Activated CD4-positive, alpha-beta T cell treated with anti-CD3 and anti-CD28 coated beads, Interleukin-2, amount 50 U/mL, for 16 hours (primary cell): ENCODE data around the gene MAX.

Source experiments
- DNase-seq: peaks from one replicate; pipeline ENCODE4 v3.0.0-alpha.2; 2020

Gene MAX, protein sequence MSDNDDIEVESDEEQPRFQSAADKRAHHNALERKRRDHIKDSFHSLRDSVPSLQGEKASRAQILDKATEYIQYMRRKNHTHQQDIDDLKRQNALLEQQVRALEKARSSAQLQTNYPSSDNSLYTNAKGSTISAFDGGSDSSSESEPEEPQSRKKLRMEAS

DNA sequence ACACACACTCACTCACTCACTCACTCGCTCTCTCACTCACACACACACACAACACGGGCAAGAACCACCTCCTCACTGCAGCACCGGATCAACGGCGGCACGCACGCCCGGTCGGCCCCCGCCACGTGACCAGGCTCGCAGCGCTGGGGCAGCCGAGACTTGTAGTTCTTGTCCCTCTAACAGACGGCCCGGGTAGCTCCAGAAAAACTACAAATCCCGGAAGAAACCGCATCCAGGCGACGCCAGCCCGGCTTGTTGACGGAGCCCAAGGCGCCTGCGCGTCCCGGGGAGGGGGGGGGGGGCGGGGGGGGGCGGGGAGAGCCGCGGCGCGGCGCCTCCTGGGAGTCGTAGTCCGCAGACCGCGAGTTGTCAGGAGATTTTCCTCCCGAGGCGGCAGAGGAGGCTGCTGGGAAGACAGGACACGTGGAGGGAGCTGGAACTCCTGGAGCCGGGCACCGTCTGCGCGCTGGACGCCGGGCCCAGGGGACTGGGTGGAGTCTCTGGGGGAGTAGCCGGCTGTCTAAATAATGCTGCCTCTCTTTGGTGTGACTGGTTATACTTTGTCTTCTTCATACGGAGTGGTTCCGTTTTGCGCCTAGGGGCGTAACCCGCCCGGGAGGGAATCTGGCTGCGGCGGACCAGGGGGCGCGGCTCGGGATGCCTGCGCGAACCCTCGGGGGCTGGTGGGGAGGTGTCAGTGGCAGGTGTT is at the start of gene MAX:
MAX (minus strand) TSS at position 77 of the 709 bp plus-strand sequence. CDS start 178 bp downstream, outside the sequence.
- DNase-seq = peak; percentile 99

DNA sequence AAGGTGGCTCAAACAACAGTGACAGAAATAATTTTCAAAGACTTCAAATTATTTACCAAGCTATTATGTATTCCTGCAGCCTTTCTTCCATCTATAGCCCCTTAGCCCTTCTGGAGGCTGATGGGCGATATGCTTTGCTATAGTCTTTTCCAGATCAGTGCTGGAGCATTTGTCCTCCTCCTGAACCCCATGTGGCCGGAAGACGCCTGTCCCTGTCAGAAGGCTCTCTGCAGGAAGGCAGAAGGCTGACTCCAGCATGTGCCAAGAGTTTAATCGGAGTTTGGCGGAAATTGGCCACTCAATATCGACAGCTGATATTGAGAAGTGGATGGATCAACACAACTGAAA is 49.3 kb upstream of the MAX start:
- no peak for DNase-seq

DNA sequence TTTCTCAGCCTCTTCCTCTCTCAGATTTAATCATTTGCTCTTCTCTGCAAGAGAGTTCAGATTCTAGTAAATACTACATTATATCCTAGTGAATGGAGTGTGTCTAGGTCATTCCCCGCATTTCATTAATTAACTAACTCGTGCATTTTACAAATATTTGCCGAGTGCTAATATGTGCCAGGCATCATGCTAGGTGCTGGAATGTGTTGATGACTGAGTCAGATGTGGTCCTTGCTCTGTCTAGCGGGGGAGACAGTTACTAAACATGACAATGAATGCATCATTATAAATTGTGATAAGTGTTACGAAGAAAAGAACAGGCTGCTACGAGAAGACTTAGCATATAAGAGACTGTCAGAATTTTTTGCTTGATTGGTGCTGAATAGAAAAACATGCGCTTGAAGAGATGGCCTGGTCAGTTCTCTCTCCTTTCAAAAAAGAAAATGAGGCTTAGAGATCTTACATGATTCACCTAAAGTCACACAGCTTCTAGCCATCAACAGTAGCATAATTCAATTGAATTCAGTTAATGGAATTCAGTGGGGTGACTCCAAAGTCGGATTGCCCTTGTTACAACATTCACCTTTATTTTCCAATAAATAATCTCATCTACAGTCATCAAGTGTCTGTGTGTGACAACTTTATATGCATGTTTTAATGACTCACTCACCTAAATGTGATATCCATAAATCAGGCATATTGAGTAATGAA is 48.7 kb upstream of the MAX start:
- no peak for DNase-seq

DNA sequence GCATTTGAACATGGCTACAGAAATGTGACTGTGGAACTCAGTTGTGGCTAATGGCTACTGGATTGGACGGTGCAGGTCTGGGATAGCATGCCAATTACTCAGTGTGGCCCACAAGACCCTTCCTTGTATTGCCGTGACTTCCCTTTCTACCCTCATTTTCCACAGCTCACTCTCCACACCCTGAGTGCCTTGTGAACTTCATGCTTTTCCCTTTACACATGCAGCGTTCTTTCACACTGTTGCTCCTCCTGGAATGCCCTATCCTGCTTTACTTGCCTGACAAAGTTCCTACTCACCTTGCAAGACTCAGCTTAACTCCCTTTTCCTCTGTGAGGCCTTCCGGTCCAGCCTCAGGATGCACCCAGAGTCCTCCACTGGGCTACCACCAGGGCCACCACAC is 46.8 kb upstream of the MAX start:
- no peak for DNase-seq

DNA sequence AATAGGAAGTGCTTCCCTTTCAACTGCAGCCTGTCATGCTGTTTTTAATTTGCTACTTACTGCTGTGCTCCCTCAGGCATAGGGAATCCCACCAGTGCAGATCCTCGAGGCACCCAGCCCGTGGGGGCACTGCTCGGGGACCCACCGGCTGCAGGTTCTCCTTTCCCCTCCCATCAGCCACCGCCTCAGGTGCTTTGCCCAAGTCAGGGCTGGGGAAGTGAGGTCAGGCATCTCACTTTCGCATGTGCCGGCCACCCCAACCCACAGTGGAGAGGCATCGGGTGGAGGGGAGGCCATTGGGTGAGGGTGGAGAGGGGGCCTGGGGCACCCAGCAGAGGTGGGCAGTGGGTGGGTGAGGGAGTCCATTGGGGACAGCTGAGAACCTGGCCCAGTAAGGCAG is 41.9 kb upstream of the MAX start:
- DNase-seq = no peak

DNA sequence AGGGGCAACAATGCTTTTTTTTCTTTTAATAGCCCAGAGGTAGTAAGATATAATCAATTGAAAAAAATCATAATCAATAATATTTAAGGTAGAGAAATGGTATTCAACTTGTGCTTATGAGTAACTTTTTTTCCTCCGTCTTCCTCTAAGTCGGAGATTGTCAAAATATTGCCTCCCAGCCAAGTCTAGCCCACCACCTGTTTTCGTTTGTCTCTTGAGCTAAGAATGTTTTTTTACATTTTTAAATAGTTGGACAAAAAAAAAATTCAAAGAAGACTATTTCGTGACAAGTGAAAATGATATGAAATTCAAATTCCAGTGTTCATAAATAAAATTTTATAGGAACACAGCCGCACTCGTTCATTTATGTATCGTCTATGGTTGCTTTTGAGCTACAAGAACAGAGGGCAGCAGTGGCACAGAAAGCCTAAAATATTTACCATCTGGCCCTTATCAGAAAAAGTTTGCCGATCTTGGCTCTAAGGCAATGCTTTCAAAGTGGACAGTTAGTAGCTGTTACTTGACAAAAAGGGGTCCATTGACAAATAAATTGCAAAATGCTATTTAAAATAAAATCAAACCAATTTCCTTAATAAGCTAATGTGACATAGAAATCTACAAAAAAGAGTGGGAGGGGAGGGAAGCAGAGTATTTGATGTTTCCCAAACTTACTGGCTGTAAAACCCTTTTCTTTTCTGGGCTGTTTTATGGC is 40.8 kb upstream of the MAX start:
- DNase-seq = no peak

DNA sequence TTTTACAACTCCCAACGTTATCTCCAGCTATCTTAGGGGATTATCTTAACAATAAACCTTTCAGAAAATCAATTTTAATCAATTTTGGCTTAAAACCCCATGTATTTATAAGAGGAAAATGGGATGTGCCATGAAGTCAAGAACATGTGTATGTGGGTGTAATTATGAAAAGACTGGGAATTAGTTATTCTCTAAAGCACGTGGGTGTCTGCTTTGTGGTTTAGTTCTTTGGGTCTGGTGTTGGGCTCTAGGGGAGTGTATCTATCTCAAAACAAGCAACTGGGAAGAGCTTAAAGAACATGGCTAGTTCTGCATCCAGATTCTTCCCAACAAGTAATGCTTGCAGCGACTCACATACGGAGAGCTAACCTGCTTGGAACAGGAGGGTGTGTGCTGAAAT is 40.1 kb upstream of the MAX start:
- no peak for DNase-seq

DNA sequence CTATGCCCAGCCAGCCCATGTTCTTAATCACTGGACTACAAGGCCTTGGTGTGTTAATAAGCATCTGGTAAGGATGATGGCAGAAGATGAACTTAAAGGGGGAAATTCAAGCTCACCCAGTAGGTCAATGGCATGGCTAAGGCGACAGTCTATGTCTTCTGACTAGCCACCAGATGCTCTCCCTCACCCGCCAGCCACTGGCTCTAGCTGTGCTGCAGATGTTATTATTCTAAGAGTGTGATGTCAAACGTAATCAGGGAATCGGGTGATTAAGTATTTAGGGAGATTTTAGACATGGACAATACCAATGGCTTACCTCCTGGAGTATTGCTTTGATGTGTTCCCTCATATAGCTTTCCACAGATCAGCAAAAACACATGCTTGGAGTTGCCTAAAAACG is 39.2 kb upstream of the MAX start:
- DNase-seq = no peak

DNA sequence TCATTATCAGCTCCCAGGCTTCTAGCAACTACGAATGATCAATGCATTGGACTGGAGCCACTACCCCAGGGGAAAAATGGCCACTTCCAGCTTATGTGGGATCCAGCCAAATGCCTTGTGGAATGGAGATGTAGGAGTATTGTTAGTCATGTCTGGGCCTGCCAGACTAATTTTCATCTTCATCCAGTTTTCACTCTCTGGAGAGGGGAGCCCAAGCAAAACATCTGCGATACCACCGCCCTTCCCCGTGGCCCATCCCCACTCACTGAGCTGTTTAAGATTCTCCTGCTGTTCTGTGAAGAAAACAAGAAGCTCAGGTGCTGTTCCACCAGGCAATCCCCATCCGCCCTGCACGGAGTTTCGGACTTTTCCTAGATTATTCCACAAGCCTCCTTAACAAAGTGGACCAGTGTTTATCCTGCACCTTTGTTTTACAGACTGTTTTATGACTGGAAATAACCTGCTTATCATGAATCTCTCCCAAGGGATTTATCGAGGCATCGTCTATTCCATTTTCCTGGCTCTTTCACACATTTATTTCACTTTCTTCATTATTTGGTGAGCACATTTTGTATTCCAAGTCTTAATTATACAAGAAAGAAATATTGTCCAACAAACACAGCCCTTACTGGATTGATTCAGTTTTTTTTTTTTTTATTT is 35.5 kb upstream of the MAX start:
- no peak for DNase-seq

DNA sequence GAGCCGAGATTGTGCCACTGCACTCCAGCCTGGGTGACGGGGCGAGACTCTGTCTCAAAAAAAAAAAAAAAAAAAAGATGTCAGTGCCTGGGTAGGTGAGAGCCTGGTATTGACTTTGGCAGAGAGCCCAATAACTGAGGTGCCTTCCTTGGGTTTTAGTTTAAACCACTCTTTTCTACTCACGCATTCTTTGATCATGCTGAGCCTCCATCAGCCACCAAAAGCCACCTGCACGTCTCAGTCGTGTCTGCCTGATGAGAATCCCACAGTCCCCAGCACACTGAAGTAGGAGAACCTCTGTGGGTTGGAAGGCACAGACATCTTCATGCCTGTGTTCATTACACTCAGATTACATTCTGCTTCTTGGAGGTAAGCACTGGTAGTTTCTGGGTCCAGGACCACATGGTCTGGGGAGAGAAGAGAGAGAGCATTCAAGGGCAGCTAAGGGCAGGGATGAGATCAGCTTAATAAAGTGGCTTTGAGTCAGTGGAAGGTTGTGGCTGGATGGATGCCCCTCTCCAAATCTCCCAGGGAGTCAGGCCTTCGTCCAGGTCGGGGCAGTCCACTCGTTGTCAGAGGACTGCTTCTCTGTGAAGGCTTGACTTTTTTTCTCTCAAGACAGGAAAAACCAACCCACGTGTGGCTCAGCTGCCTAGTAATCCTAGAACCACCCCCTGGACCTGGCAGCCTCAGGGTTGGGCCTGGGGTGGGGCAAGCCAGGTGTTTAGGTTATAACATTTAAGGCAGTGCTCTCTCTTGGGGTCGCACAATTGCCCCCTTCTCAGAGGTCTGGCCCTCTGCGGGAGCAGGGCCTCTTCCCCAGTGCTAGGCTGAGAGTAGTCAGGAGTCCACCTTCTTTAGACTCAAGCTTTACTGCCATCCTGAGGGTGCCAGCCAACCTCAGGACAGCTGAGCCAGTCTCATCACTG is 32.6 kb upstream of the MAX start:
- DNase-seq = no peak

DNA sequence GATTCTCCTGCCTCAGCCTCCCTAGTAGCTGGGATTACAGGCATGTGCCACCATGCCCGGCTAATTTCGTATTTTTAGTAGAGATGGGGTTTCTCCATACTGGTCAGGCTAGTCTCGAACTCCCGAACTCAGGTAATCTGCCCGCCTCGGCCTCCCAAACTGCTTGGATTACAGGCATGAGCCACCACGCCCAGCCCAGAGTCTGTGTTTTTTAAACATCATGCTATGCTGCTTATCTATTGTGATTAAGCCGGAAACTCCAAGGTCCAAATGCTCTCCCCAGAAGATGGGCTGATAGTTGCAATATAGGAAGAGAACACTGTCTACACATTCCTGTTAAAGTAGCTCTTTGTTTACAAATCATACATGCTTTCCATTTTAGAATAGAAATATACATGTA is 30.5 kb upstream of the MAX start:
- no peak for DNase-seq

DNA sequence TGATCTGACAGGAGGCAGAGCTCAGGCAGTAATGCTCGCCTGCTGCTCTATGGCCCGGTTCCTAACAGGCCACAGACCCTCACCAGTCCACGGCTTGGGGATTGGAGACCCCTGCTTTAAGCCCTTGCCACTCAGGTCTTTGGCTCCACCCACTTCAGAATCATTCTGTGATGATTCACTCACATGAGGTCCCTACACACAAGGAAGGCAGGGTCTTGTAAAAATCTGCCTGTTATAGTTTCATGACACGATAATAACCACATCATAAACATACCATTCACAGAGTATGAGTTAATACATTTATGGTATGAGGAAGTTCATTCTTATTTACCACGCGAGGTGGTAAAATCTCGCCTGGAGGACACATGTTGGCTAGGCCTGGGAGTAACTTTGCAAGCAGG is 29.0 kb upstream of the MAX start:
- no peak for DNase-seq

DNA sequence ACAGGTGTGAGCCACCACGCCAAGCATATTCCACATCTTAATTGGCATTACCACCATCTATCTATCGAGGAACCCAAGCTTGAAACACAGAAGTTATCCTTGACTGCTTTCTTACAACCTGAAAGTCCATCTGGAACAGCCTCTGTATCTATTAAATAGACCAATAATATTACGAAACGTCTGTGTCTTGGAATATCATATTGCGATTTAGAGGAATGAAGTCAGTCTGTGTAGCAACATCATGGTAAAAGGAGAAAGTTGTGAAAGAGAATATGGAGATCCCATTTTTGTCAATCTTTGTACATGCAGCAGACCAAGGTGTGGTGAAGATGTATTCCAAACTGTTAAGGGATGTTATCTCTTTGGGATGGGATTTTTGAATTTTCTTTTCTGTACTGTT is 25.8 kb upstream of the MAX start:
- DNase-seq = no peak

DNA sequence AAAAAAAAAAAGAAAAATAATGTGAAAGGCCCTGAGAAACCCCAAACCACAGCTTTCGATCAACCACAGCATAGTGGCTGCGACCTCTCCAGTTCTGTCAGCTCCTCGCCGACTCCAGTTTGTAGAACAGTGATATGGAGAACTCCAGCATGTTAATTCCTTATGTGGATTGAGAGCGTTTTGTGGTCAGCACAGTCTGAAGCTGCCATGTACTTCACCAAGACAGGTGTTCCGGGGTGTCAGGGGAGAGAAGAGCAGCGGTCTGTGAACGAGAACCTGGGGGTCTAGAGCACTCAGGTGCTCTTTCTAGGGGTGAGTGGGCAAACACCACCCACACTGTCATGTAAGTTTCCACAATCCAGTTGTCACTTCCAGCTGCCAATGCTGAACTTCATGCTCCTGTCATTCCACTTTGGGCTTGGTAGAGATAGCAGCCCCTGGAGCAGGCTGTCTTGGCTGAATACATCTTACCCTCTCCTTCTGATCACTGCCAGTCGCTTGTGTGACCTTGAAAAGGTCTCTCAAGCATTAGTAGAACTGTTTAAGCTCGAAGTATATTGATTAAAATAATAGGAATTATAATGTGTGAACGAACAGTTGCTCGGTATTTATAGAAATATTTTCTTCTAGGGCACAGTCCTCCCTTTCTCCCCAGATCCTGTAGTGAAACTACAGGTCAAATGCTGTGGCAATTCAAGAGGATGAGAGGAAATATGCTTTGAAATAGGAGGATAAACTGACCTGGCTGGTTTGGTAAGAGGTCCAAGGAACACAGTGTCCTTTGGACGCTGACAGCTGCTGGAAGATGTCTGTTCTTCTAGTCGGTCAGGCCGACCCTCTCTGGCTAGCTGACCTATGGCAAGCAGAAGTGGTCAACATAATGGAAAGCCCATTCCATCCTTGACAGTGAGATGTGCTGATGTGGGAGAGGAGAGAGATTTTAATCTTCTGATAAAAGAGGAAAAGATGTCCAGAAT is 15.7 kb upstream of the MAX start:
- no peak for DNase-seq

DNA sequence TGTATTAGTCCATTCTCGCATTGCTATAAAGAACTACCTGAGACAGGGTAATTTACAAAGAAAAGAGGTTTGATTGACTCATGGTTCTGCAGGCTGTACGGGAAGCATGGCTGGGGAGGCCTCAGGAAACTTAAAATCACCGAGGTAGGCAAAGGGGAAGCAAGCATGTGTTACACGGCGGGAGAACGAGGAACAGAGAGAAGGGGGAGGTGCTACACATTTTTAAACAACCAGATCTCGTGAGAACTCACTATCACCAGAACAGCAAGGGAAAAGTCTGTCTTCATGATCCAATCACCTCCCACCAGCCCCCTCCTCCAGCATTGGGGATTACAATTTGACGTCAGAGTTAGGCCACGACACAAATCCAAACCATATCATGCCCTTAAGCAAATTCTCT is 13.3 kb upstream of the MAX start:
- no peak for DNase-seq

DNA sequence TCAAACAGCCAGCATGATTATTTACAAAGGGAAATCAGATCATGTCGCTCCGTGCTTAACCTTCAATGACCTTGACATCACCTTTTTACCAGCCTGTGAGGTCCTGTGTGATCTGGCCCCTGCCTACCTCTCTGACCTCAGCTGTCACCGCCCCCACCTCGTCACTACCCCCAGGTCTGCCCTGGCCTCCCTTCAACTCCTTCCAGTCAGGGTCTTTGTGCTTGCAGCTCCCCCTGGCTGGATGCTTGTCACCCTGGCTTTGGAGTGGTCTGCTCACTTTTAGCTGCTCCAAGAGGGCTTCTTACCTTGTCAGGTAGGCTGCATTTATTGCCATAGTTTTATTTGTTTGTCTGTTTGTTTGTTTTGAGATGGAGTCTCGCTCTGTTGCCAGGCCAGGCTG is 8.2 kb upstream of the MAX start:
- no peak for DNase-seq

DNA sequence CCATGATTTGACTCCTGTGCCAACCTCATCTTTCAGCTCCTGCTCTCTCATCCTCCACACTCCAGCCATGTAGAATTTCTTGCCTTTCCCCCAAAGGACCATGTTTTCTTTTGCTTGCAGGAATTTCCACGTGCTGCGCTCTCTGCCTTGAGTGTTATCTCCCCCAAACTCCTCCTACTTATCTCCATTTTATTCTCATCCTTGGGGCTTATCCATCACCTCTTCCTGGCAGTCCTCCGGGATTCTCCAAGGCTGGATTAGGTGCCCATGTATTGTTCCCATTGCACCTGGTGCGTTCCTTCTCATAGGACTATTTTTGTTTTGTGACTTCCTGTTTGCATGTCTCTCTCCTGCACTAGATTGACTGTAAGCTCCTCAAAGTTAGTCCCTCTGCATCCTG is 7.0 kb upstream of the MAX start:
- no peak for DNase-seq

DNA sequence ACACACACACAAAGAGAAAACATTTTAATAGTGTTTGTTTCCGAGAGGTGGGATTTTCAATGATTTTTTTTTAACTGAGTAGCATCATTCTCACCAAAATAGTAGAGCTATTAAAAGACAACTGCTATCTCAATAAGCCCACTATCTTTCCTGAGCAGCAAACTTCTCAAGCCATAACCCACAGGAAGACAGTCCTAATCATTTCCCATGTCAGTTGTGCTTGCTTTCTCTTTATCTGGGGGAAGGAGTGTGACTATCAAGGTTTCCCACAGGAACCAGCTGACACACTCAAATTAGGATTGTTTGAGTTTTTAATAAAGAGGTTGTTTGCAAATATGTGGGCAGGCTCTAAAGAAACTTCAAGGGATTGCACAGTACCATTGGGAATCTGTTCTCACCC is 4.9 kb upstream of the MAX start:
- no peak for DNase-seq

DNA sequence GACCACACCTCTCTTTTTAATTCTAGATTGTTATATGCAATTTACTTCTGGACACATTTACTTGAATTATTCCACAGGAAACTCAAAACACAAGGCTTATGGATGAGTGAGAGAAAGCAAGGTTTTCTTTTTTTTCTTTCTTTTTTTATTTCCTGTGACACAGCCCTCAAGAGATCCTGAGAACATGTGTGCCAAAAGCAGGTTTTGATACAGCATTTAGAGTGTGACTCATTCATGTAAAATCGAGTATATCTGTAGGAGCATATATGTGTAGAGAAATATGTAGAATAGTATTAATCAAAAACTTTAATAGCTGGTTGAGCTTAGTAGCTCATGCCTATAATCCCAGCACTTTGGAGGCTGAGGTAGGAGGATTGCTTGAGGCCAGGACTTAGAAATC is 4.4 kb upstream of the MAX start:
- no peak for DNase-seq

DNA sequence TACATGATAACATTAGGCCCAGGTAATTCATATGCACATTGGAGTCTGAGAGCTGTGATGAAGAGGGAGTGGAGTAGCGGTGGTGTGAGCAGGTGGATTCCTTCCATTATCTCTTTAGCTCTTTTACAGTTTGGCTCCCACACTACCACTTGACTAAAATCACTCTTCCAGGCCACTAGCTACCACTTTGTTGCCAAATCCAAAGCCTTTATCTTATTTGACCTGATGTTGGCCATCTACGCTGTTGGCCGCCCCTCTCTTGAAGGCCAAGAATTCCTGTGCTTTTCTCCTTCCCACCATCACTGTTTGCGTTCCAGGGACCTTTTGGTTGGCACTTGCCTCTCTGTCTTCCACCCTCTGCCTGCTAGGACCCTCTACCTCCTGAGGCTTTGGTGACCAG is 4.0 kb upstream of the MAX start:
- DNase-seq = no peak

DNA sequence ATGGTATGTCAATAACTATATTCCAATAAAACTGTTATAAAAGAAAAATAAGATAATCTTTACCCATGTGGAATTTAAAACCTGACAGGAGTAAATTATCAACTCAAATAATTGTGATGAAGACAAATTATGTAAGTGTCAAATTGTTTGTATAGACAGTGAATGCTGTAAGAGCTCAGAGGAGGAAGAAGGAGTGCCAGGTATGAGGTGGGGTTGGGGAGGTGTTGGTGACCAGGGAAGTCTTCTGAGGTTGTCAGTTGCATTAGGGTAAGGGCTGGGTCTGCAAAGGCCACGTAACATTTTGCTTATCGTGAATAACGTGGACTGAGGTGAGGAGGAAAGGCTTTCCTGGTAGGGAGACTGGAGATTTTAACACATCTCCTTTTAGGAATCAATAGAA is 2.5 kb upstream of the MAX start:
- no peak for DNase-seq
